CD4-positive, alpha-beta T cell treated with Interleukin-4 for 1 hour (primary cell): ENCODE measurements around the gene TNFSF9.

ENCODE experiments used
- DNase-seq, 2 donors: peaks; one replicate each; pipeline ENCODE4 v3.0.0-alpha.2; 2020 to 2022

TNFSF9 gene

GRCh38 chr19:6530386-6531162 is at the start of gene TNFSF9:
Gene TNFSF9 (plus strand): TSS chr19:6531026. CDS start chr19:6531037, 11 bp downstream.
- peak; percentile 84 to 88 for DNase-seq

DNA sequence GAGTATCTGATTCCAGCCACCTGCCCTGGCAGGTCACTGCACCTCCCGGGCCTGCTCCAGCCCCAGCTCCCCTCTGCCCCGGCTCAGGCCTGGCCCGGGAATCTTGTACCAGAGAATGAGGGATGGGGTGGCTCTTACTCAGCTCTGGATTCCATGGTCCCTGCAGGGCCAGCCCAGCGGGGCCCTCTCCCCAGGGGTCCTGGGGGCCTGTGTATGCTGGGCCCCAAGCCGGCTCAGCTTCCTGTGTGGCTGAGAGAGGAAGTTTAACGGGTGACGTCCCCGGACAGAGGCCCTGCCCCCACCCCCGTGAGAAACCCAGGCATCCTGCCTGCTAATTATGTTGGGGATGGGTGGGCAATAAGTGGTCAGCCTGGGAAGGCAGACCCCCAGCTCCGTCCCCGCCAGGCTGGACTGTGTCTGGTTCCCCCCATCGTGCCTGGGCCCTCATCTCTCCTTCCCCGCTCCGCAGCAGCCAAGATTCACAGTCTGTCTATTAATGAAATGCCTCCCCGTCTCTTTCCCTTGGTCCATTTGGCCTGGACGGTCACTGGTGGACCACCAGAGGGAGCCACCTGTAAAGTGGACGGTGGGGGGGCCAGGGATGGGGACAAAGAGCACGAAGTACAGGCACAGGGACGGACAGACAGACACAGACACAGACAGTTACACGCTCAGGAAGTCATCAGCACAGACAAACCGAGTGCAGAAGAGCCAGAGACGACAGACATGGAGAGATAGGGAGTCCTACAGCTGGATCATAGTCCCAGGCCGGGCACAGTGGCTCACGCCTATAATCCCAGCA is 49.1 kb upstream of the TNFSF9 start, which contains the start of gene DENND1C:
Gene DENND1C (minus strand): TSS at position 247 of the 802 bp plus-strand sequence. CDS start 92 bp downstream, at position 155.
- DNase-seq: peak; percentile 79 to 81

- no peak for DNase-seq
Measured at GRCh38 chr19:6482343-6482686, 48.5 kb upstream of the TNFSF9 start.

- no peak for DNase-seq
Measured at GRCh38 chr19:6483235-6483634, 47.6 kb upstream of the TNFSF9 start.

DNA sequence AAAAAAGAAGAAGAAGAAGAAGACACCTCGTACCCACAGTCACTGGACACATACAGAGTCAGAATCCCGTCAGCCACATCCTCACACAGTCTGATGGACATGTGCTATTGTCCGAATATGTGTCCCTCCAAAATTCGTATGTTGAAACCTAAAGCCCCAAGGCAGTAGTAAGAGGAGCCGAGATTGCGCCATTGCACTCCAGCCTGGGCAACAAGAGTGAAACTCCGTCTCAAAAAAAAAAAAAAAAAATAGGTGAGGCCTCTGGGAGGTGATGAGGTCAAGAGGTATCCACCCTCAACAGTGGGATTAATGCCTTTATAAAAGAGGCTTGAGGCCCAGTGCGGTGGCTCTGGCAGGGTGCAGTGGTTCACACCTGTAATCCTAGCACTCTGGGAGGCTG is 46.6 kb upstream of the TNFSF9 start:
- DNase-seq: no peak

- no peak for DNase-seq
Measured at GRCh38 chr19:6484831-6485230, 46.0 kb upstream of the TNFSF9 start.

DNA sequence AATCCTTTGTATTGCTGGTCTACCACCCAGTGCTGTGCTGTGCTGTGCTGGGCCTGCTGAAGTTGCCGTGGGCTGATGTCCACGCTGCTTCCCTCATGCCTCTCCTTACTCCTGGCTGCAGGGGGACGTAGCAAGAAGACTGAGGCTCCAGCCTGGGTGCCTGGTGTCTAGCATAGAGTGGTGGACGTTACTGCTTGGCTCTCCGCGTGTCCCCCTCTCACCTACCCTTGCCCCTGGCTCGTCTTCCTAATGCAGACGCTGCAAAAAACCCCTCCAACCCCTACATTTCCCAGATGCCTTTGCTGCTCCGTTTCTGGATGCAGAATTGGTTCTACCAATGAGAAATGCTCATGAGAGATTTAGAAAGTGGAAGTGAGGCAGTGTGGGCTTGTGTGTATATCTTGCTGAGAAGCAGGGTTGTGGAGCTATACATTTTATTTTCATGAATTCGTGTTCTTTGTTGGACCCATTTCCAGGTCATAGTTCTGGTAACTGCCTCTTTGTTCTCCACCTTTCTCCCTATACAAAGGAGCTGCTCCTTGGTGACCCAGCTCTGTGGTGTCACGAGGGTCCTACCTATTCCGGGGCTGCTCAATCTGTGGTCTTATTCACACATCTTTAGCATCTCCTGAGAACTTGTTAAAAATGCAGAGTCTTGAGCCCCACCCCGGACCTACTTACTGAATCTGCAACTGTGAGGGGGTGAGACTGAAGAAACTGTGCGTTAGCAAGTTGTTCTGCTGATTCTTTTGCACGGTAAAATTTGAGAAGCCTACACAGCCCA is 41.4 kb upstream of the TNFSF9 start:
- peak in 1 of 2 donors; percentile 30 for DNase-seq

- DNase-seq: no peak
Measured at GRCh38 chr19:6490134-6490533, 40.7 kb upstream of the TNFSF9 start.

- no peak for DNase-seq
Measured at GRCh38 chr19:6491802-6492592, 38.8 kb upstream of the TNFSF9 start.

GRCh38 chr19:6494438-6495036 is 36.3 kb upstream of the TNFSF9 start:
- no peak for DNase-seq

DNA sequence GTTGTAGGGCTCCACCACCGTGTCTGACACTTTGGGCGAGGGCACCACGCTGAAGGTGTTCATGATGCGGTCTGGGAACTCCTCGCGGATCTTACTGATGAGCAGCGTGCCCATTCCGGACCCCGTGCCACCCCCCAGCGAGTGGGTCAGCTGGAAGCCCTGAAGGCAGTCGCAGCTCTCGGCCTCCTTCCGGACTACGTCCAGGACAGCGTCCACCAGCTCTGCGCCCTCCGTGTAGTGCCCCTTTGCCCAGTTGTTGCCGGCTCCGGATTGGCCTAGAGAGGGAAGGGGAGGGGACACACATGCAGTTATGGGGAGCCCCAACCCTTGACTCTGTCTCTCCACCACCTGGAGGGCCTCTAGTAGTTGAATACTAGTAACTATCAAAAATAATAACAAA is 34.9 kb upstream of the TNFSF9 start:
- DNase-seq: no peak

- peak in 1 of 2 donors; percentile 30 for DNase-seq
Measured at GRCh38 chr19:6498294-6499036, 32.4 kb upstream of the TNFSF9 start.

DNA sequence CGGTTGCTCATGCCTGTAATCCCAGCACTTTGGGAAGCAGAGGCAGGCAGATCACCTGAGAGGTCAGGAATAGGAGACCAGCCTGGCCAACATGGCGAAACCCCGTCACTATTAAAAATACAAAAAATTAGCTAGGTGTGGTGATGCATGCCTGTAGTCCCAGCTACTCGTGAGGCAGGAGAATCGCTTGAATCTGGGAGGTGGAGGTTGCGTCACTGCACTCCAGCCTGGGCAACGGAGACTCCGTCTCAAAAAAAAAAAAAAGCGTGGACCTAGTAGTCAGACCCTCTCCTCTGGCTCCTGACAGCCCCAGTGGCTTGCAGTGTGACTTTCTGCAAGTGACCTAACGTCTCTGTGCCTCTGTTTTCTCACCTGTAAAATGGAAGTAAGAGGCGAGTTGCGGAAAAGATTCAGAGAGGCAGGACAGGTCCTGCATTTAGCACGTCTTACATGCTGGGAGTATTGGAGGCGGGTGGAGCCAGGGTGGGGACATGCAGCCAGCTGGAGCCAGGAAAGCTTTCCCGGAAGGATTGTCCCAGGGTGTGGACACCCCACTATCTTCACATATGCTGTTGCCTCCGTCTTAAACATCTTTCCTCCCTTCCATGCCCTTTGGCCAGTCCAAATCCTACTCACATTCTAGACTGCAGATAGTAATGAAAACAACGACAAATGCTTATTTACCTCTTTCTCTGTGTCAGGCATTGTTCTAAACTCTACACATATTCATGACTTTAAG is 31.6 kb upstream of the TNFSF9 start:
- DNase-seq: no peak

DNA sequence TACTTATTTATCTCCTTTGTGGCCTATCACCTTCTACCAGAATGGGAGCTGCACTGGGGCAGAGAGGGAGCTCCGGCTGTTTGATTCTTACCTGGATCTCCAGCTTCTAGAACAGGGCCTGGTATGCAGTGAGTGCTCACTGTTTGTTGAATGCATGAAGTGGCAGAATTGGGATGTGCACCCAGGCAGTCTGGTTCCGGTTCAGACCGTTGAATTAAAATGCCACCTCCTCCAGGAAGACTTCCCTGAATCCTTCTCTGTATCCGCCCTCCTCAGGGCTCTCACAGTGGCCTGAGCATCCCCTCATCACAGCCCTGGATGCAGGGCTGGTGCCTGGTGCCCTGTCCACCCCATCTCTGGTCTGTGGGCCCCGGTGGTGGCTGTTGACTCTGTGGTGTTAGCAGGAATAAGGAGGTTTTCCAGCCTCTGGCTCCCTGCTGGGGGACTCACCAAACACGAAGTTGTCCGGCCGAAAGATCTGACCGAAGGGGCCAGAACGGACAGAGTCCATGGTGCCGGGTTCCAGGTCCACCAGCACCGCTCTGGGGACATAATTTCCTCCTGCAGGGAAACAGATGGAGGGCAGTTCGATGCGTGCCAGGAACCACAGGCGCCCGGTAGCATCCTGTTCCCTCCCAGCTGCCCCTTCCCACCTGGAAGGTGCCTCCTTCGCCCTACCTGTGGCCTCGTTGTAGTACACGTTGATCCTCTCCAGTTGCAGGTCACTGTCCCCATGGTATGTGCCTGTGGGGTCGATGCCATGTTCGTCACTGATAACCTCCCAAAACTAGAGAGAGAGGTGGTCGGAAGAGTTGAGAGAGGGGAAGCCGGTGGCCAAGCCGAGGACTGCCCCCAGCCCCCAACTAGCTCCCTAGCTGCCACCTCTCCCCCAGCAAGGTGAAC is 29.7 kb upstream of the TNFSF9 start:
- DNase-seq: no peak

- DNase-seq: peak; percentile 23 to 46
Measured at GRCh38 chr19:6501740-6502648, 28.8 kb upstream of the TNFSF9 start, which contains the start of gene TUBB4A. Gene TUBB4A (minus strand): TSS chr19:6502309. CDS start chr19:6502212, 97 bp downstream.

DNA sequence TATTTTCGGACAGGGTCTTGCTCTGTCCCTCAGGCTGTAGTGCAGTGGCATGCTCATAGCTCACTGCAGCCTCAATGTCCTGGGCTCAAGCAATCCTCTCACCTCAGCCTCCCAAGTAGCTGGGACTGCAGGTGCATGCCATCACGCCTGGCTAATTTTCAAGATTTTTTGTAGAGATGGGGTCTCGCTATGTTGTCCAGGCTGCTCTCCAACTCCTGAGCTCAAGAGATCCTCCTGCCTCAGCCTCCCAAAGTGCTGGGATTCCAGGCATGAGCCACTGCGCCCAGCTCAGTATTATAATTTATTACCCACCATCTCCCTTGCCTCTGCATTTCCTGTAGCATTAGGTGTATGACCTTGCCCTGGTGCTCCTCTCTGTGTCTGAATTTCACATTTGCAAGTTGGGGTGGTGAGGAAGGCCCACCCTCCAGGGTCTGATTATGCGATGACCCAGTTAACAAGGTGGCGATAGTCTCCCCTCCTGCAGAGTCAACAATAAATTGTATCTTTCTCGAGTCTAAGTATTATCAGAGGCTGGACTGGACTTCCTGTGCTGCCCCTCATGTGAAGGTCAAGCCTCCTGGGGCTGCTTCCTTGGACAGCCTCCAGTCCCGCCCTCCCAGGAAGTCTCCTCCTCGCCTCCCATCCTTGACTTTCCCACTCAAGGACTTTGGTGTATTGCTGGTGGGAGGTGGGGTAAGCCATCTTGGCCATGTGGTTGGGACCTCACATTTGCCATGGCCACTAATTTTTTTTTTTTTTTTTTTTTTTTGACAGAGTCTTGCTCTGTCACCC is 27.2 kb upstream of the TNFSF9 start:
- DNase-seq: no peak
